Keratinocyte (primary cell): ENCODE measurements around the gene KANSL1.

ENCODE experiments used
- CTCF ChIP-seq, 3 experiments: IDR thresholded peaks in 1 of 3; conservative IDR thresholded peaks in 1 of 3; optimal IDR thresholded peaks in 1 of 3; 2 replicates in 2 of 3; 3 replicates in 1 of 3; pipeline versions ENCODE3 to v1.5.1; 2011; ENCODE audit warnings: low read length in 3 of 3, mild to moderate bottlenecking in 3 of 3, moderate library complexity in 2 of 3, control low read depth in 1 of 3, inconsistent platforms in 1 of 3; ENCODE audit not compliant: insufficient read depth in 2 of 3; ENCODE audit errors: extremely low read depth in 1 of 3
- EZH2 ChIP-seq: IDR thresholded peaks from one replicate; pipeline ENCODE4 v1.6.1; 2012; ENCODE audit warnings: inconsistent platforms, mild to moderate bottlenecking, low read length, moderate library complexity

GRCh38 chr17:46020998-46021397 lies 172.2 kb downstream of the KANSL1 start:
- TF ChIP-seq CTCF (optimal IDR thresholded peaks at IDR 0.05 in 1 of 3, IDR thresholded peaks at IDR 0.05 in 1 of 3, conservative IDR thresholded peaks at IDR 0.05 in 1 of 3; ENCODE audit: extremely low read depth in 1 of 3, insufficient read depth in 2 of 3, low read length in 3 of 3) = no peak
- no peak for TF ChIP-seq EZH2
